Heart left ventricle (tissue), 16 donors: Measurements from ENCODE around the gene AFF3. TPM values are rescaled to one million over a fixed set of nuclear protein-coding genes. Genes with fewer than 3 reads are reported as not detected.

Source experiments
- ATAC-seq, 4 donors: fragments of 200-7000 bp; cut with Tn5 transposase; one replicate each; pipeline ENCODE4 v1.9.1; 2020 to 2022; ENCODE audit warnings: moderate library complexity in 4 of 4, mild to moderate bottlenecking in 3 of 4, moderate number of reproducible peaks in 1 of 4
- DNase-seq, 5 donors: peaks; one replicate each; pipeline ENCODE4 v3.0.0-alpha.2; 2020
- H3K27ac ChIP-seq, 12 donors: fragments of 200-600 bp; sonication (generic) in 4 of 12; one replicate each; pipeline versions ENCODE4 v1.5.0 to v1.8.0; 2016 to 2022; ENCODE audit warnings: mild to moderate bottlenecking in 2 of 12
- H3K27me3 ChIP-seq, 9 donors: fragments of 200-600 bp; sonication (generic) in 2 of 9; one replicate each; pipeline versions ENCODE4 v1.5.1 to v1.8.0; 2016 to 2022; ENCODE audit warnings: mild to moderate bottlenecking in 3 of 9
- H3K36me3 ChIP-seq, 9 donors: fragments of 200-600 bp; sonication (generic) in 2 of 9; one replicate each; pipeline versions ENCODE4 v1.5.0 to v1.8.0; 2018 to 2022; ENCODE audit warnings: mild to moderate bottlenecking in 2 of 9
- H3K4me1 ChIP-seq, 12 donors: fragments of 200-600 bp; sonication (generic) in 4 of 12; one replicate each; pipeline versions ENCODE4 v1.5.0 to v1.8.0; 2016 to 2022; ENCODE audit warnings: mild to moderate bottlenecking in 3 of 12
- H3K4me3 ChIP-seq, 12 donors: fragments of 200-600 bp; sonication (generic) in 4 of 12; one replicate each; pipeline versions ENCODE4 v1.5.0 to v1.8.0; 2017 to 2022; ENCODE audit warnings: mild to moderate bottlenecking in 9 of 12, moderate library complexity in 4 of 12
- H3K9me3 ChIP-seq, 12 donors: fragments of 200-600 bp; sonication (generic) in 4 of 12; one replicate each; pipeline versions ENCODE4 v1.5.0 to v1.8.0; 2016 to 2022; ENCODE audit warnings: mild to moderate bottlenecking in 1 of 12
- POLR2A ChIP-seq, 2 donors: fragments of 450-650 bp; IDR thresholded peaks; one replicate each; pipeline ENCODE4 v1.6.1; 2017; ENCODE audit warnings: antibody characterized with exemption in 2 of 2, mild to moderate bottlenecking in 2 of 2, moderate library complexity in 2 of 2
- WGBS, 4 donors: extraction: QIAGEN DNeasy Blood & Tissue Kit in 2 of 4; methylation state at CpG; one replicate each; pipeline versions ENCODE4 v1.1.5 to v1.1.7; 2013 to 2018; 5-methylcytosine and 5-hydroxymethylcytosine counted together
- intact Hi-C, 10 donors: fragments of 100-400 bp; cut with DNase I; formaldehyde crosslinking; loops; one replicate each; pipeline versions ENCODE4 v1.11.1 to v1.14.2; 2022
- polyA plus RNA-seq, 2 donors: library from polyadenylated mRNA; stranded (reverse); fragments of 200-250 nt; gene quantifications; one replicate each; pipeline ENCODE4 v1.2.3, GENCODE V29; 2013
- total RNA-seq, 9 donors: library from RNA; depleted of rRNA in 2 of 9; stranded (reverse); fragments of >200 nt in 2 of 9; fragmentation: NEBNext Ultra II Directional in 3 of 9; extraction: Animal tissue kit (Norgen Biotek cat#: 25700) in 3 of 9; gene quantifications; one replicate each; pipeline versions ENCODE4 v1.1.0 to v1.2.4, GENCODE V29; 2016 to 2023
- TF ChIP-seq, protein P1 (sequence below), 12 donors: fragments of 200-600 bp; sonication (generic) in 4 of 12; IDR thresholded peaks; one replicate each; pipeline versions ENCODE4 v1.5.0 to v1.8.0; 2018 to 2022; ENCODE audit warnings: antibody characterized with exemption in 12 of 12, mild to moderate bottlenecking in 5 of 12
- donor health status: ischemic (EF 13 %, LVEDD 7.1; RV severe dilation, severe dysfunction).
- donor health status: healthy with polysubstance abuse.
- donor health status: DM: no; HTN: yes; CAD: no.
- donor health status: DM: no; HTN: no; CAD: no.
- donor health status: ischemic (EF 25% LVEDD 6.9; RV normal size, moderate dysfunction).
- donor health status: ischemic (EF 25% LVEDD 5.7; RV mildly dilated, moderate dysfunction).
- donor health status: healthy.
- donor health status: DM: yes; HTN: yes; CAD: no.
- donor health status: ischemic (EF 35%, LVEDD 5.7; RV mildly dilated, moderate dysfunction).
- donor health status: nonischemic (EF 11% LVEDD 7.7; RV severe dilation, severe dysfunction).
- donor health status: DM: yes; HTN: yes; CAD: no.
- donor health status: PGD.
- donor health status: ischemic (EF 29% LVEDD 5.4; RV normal size, mild dysfunction).
- donor health status: nonischemic (EF 23%, LVEDD 6.1; RV moderate dilation, normal function).

Gene AFF3
- total and polyA plus RNA-seq, 11 donors, result 1.3 to 15.5 (median 4.7) TPM

DNA sequence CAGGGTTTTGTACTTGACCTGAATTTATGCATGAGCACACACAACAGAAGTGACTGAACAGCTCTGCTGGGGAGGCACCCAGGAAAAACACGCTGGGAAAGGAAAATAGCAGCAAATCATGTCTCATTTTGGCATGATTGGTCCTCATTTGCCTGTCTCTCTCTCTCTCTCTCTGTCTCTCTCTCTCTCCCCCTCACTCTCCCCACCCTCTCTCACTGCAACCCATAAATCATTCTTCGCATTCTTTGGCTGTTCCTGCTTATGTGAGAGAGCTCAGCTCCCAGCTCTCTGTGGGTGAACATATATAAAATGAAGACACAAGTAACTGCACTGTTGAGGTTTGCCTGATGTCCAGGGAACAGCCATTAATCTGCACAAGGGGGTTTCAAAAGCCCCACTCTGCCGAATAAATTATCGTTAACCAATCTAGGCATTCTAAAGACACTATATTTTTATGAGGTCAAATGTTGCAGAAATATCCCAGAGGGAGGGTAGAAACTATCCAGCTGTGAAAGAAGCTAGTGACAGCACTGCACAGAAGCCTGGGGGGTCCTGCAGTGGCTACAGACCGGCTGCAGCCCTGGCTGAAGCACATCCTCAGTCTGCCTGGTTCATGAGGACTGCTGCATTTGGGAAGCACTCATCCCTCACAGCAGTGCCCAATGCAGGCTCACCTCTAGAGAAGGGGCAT, 260.3 kb downstream of the AFF3 start:
- H3K27ac ChIP-seq, result no peak overlapping the region
- TF ChIP-seq POLR2A (IDR thresholded peaks at IDR 0.05), result no peak
- H3K27me3 ChIP-seq, result no peaks in the 10 kb centered on the region
- intact Hi-C loops, result no loop called here
- WGBS, 4 donors, result 38 to 50% (median 46%) methylated on average over 5 of the region's 5 CpGs
- peak; percentile 18 to 53 (median 34) for ATAC-seq
- no peak overlapping the region for H3K4me3 ChIP-seq
- H3K36me3 ChIP-seq, result no peaks in the 10 kb centered on the region
- H3K4me1 ChIP-seq, result peaks cover 0 to 31% (median 7%) of the 10 kb centered on the region in 12 donors
- DNase-seq, result no peak
- no peaks in the 10 kb centered on the region for H3K9me3 ChIP-seq

DNA sequence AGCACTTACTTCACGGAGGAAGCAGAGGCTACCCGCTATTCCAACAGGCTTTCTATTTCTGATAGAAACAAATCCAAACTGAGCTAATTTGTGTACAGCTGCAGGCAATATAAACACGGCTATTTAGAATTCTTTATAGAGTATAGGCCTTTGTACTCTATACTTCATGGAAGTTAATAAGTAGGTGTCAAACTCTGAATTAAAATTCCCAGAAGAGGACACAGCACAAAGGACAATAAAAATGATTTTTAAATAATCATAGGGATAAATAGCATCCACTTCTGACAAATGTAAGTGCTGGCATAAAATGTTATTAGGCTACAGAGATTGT, 261.5 kb downstream of the AFF3 start:
- Histone ChIP-seq H3K9me3 (no peaks in the 10 kb centered on the region), H3K4me3 (no peak overlapping the region), H3K27ac (no peak overlapping the region), H3K36me3 (no peaks in the 10 kb centered on the region), H3K4me1 (peaks cover 0 to 31% (median 7%) of the 10 kb centered on the region in 12 donors), H3K27me3 (no peaks in the 10 kb centered on the region)
- ATAC-seq (no peak), DNase-seq (no peak)
- no peak for TF ChIP-seq POLR2A (IDR thresholded peaks at IDR 0.05)
- TF ChIP-seq, protein P1, sequence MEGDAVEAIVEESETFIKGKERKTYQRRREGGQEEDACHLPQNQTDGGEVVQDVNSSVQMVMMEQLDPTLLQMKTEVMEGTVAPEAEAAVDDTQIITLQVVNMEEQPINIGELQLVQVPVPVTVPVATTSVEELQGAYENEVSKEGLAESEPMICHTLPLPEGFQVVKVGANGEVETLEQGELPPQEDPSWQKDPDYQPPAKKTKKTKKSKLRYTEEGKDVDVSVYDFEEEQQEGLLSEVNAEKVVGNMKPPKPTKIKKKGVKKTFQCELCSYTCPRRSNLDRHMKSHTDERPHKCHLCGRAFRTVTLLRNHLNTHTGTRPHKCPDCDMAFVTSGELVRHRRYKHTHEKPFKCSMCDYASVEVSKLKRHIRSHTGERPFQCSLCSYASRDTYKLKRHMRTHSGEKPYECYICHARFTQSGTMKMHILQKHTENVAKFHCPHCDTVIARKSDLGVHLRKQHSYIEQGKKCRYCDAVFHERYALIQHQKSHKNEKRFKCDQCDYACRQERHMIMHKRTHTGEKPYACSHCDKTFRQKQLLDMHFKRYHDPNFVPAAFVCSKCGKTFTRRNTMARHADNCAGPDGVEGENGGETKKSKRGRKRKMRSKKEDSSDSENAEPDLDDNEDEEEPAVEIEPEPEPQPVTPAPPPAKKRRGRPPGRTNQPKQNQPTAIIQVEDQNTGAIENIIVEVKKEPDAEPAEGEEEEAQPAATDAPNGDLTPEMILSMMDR (IDR thresholded peaks at IDR 0.05), result no peak
- intact Hi-C loops, result no loop called here
- WGBS, 4 donors, result 88 to 96% (median 94%) methylated on average over 3 of the region's 3 CpGs

DNA sequence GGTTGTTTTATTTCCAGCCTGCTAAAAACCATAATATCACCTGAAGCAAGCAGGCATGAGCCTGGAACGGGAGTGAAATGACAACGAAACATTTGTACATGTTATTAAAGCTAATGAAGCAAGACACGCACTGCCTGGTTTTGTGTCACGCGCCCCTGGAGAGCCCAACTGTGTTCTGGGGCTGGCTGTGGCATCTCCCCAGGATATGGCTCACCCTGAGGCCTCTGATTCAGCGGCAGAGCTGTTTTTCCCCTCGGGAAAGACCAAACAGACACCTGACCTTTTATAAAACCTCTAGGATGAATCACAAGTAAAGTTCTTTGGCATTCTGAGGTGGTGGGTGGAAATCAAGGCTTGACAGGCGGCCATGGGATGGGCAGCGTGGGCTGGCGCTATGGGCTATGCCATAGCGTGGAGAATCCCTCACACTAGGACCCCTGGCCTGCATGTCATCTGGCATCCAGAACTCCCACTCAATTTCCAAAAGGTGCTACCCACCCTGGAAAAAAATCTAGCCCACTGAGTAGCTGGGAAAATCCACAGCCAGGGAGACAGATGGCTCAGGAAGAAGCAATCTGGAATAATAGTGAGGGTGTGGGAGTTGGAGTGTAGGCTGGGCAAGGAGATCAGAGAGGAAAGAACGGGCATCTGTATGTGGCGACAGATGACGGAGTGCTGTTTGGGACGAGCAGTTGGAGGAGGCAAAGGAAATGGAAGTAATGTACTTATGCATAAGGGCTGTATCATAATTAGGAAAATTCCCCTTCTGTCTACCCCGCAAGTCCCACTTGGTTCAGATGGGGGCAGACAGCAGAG, 262.0 kb downstream of the AFF3 start:
- WGBS, 4 donors, result 92 to 94% (median 94%) methylated on average over 16 of the region's 16 CpGs
- H3K9me3 ChIP-seq, result no peaks in the 10 kb centered on the region
- TF ChIP-seq POLR2A (IDR thresholded peaks at IDR 0.05), result no peak
- TF ChIP-seq, protein P1 (IDR thresholded peaks at IDR 0.05), result no peak
- no peak overlapping the region for H3K27ac ChIP-seq
- no peaks in the 10 kb centered on the region for H3K27me3 ChIP-seq
- H3K4me3 ChIP-seq, result no peak overlapping the region
- no peaks in the 10 kb centered on the region for H3K36me3 ChIP-seq
- DNase-seq (no peak), ATAC-seq (no peak)
- intact Hi-C loops, result no loop called here
- H3K4me1 ChIP-seq, result peaks cover 0 to 31% (median 7%) of the 10 kb centered on the region in 12 donors

DNA sequence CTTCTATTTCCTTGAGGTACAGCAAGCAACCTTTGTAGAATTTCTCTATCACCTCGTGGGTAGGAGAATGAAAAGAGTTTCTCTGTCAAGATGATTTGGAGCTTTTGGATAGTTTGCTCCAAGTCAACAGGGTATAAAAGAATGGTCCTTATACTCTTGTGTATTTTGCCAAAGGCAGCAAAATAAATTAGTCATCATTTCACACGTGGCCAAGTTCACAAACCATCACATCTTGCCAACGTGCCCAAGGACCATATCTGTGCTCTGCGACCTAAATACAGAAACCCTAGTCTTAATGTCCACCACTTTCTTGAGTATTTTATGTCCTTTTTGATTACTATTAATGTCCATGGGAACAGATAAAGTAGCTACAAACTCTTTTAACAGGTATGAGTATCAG, 262.9 kb downstream of the AFF3 start:
- Histone ChIP-seq H3K27ac (no peak overlapping the region), H3K27me3 (no peaks in the 10 kb centered on the region), H3K4me1 (peaks cover 0 to 31% (median 7%) of the 10 kb centered on the region in 12 donors), H3K4me3 (no peak overlapping the region), H3K9me3 (no peaks in the 10 kb centered on the region), H3K36me3 (no peaks in the 10 kb centered on the region)
- DNase-seq, result no peak
- TF ChIP-seq, protein P1 (IDR thresholded peaks at IDR 0.05), result no peak
- no peak for TF ChIP-seq POLR2A (IDR thresholded peaks at IDR 0.05)
- WGBS, 4 donors, result 52 to 64% (median 57%) methylated on average over 4 of the region's 4 CpGs
- ATAC-seq, result no peak
- intact Hi-C loops, result no loop called here
